GM21447 (cell line): ENCODE results near the gene GSG1L.

ENCODE experiments used
- ATAC-seq: cut with Tn5 transposase; IDR thresholded peaks from one replicate; pipeline ENCODE4 v1.9.1; 2021; ENCODE audit not compliant: unreplicated experiment

GSG1L gene

DNA sequence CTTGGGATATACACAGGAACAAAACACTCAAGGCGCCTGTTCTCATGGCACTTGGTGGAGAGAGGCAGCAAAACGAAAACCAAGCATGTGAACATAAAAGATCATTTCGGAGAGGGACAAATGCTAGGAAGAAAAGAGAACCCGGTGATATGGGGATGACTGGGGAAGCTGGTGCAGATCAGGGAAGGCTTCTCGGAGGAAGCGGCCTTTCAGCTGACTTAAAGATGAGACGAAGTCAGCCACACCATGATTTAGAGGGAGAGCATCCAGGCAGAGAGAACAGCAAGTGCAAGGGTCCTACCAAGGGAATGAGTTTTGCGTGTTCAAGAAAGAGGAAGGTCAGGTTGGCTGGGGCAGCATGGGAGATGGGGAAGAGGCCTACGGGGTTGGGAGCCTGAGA is 262.7 kb downstream of the GSG1L start:
- ATAC-seq: no peak

DNA sequence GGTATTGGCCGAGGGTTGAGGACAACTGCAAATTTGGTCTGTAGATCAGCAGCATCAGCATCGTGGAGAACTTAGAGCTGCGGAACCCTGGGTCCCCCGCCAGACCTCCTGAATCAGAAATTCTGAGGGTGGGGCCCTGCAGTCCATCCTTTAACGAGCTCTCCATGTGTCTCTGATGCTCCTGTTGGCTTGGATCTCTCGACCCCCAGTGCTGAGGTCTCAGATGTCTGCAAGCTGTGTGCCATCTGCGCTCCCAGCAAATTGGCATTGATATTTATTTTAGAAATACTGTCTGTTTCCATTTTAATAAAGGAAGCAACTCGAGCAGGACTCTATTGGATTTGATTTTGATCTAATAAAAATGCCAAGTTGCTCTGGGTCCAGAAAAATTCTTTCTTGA is 263.6 kb downstream of the GSG1L start:
- ATAC-seq: no peak

DNA sequence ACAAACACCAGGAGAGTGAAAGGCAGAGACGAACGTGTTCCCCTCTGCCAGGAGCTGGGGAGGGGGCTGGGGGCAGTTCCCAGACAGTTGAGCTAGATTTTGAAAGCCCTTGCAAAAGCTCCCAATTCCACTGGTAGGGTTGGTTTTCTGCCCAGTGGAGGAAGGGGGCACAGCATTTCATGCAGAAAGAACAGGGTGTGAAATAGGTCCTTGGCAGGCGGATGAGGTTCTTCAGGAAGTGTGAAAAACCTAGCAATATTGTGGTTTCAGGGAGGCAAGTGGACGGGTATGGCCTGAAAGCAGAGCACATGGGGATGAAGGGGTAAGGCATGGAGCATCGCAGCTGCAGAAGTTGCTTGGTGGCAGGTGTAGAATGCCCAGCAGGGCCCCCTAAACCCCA is 265.3 kb downstream of the GSG1L start:
- ATAC-seq: no peak

DNA sequence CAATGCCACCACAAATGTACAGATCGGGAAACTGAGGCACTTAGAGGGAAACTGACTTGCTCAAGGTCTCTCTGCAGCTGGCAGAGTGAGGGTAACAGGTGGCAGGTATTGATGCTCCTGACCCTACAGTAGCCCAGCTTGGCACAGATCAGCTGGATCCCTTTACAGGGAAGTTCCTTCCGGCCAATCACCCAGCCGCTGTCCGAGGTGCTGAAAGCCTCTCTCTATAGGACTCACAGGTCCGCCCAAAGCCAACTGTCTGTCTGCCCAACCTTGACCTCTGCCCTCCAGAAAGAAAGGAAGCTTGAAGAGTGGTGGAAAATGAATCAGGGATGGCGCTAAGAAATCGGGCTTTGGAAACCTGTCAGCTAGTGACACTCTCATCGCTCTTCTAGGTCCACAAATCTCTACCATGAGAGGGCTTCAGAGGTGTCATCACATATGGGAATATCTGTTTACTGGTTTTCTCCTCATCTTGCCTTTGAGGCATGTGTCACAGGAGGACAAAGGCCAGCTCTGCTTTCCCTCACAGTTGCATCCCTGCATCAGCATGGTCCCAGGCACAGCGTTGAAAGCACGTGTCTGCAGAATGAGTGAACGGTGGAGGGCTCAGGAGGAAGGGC is 267.4 kb downstream of the GSG1L start:
- ATAC-seq: no peak

DNA sequence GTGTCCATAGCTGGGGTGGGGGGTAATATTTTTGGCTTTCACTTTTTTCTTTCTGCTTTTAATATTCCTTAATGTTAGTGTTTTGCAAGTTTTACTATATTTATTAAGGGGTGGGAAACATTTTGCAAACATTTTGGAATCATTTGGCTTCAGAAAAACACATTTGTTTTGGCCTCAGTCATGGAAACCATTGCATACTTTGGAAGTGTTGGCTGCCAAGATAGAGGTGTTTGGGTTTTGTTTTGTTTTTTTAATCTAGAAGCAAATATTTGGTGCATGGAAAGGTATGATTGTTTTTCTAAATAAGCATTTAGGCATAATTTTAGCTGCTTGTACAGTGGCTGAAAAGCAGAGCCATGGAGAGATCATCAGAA is 270.3 kb downstream of the GSG1L start:
- ATAC-seq: no peak

DNA sequence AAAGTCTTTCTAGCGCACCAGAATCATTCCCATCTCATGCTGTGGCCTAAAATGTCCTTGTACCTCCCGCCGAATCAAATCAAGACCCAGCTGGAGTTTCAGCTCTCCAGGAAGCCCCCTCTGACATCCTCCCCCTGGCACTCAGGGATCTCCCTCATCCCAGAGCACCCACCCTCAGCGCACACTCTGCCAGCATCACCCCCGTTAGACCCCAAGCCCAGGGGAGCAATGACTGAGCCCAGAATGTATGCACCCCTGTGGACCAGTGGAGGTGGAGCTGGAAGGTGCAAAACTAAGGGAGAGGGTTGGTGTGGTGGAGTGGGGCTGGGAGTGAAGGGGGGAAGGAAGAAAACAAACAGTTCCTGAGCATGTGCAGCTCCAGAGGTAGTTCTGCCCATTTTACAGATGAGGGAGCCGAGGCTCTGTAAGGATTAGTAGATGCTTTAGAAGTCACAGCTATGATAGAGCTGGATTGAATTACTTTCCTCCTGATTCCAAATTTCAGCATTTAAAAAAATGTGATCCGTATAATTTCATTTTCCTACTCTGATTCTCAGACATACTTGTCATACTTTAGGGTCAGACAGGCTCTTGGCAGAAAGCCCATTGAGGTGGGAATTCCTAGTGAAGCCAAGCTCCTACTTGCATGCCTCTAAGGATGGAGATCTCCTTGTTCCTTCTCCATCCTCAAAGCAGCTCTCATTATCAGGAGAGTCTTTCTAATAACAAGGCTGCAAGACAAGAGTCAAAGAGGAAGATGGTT is 270.8 kb downstream of the GSG1L start:
- ATAC-seq: no peak

DNA sequence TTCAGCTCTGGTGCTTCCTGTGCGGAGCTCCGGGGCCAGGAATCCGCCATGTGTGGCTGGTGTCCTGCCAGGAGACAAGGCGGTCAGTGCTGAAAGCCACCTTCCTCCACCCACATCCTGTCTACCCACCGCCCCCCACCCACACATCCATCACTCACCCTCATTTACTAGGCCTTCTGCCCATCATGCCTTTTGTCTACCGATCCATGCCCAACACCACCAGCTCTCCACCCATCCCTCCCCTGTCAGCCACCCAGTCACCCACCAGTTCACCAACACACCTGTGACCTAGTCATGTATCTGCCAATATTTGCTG is 272.2 kb downstream of the GSG1L start:
- ATAC-seq: no peak

DNA sequence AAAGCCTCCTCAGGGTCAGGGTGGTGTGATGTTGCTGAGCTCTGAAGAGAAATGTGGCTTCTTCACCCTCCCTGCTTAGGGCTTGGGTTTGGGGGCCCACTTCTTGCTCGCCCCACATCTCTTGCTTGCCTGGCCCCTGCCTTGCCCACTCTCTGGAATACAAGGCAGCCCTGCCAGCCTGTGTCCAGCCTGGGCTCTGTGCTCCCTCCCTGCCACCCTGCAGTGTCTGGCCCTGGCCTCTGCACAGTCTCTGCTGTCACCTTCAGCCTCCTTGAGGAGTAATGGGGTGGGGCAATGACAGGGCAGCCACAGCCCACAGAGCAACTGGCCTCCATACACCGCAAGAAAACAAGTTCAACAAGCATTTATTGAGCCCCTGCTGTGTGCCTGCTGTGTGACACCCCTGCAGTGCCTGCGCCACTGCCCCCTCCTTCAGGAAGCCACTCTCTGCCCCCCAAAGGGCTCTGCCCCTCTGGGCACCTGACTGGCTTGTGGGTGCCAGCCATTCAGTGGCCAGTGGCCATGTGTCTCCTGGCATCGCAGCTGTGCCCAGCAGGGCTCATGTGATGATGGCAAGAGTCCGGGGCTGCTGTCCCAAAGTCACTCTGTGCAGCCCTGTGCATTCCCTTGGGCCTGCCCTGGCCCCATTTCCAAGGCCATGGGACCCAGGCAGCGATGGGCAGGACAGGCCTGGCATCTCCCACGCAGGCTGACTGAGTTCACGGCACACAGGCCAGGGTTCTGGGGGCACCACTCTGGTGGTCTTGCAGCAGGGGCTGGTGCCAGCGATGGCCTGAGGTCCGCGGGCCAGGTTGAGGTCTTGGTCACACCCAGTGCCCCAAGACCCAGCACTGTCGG is 272.7 kb downstream of the GSG1L start:
- no peak for ATAC-seq

DNA sequence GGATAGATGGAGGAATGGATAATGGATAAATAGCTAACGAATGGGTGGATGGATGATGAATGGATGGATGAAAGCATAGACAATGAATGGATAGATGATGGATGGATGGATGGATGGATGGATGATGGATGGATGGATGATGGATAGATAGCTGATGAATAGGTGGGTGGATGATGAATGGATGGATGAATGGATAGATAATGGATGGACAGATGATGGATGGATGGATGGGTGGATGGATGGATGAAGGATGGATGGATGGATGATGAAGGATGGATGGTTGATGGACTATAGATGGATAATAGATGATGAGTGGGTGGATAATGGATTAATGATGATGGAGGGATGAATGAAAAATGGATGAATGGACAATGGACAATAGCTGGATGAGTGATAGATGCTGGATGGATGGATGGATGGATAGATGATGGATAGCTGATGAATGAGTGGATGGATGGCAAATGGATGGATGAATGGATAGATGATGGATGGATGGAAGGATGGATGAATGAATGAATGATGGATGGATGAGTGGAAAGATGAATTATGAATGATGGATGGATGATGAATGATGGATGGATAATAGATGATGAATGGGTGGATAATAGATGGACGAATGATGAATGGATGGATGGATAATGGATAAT is 273.8 kb downstream of the GSG1L start:
- ATAC-seq: no peak

DNA sequence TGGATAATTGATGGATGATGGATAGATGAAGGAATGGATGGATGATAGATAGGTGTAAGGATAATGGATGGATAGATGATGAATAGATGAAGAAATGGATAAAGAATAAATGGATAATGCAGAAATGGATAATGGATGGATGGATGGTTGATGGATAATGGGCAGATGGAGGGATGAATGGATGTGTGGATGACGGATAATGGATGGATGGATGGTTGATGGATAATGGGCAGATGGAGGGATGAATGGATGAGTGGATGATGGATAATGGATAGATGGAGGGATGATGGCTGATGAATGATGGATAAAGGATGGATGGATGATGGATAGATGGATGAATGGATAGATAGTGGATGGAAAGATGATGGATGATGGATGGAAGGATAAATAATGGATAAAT is 274.4 kb downstream of the GSG1L start:
- ATAC-seq: no peak

DNA sequence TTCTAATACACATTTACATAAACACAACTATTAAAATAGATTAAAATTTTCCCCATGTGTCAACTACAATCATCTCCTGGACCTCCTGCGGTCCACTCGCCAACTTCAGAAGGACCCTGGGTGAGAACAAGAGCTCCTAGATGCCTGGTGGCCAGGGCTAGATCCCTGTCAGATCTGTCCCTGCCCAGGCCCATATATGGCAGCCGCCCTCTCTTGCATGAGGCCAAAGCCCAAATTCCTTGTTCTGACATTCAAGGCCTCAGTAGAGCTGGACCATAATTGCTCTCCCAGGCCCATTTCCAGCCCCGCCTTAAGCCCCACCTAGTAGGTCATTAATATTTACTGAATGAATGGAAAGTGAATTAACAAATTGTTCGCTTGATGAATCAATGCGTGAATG is 275.8 kb downstream of the GSG1L start:
- ATAC-seq: no peak

DNA sequence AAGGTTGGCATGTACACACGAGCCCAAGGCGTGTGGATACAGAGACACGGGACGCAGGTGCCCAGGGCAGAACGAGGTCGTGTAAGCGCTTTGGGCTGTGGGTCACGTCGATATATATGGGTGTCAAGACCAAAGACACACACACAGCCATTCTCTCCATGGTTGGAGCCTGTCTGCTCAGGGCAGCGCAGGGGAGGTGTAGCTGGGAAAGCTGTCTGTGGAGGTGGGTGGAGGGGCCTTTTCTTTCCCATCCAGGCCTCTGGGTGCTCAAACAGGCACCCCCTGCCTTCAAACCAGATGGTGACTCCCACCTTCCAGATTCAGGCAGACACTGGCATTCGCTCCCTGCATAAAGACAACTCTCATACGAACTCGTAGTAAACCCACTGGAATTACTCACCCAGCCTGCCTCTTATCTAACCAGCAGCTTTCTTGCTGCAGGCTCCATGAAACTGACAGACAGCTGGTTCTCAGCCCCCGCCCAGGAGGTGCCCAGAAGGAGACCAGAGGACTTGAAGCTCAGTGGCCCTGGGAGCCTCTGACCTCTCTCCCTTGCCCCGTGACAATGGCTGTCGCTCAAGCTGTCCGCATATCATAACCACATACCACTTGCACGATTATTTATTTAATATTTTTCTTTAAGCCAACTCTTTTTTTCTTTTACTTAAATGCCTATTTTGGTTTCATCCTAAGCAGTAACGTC is 276.4 kb downstream of the GSG1L start:
- ATAC-seq: no peak

DNA sequence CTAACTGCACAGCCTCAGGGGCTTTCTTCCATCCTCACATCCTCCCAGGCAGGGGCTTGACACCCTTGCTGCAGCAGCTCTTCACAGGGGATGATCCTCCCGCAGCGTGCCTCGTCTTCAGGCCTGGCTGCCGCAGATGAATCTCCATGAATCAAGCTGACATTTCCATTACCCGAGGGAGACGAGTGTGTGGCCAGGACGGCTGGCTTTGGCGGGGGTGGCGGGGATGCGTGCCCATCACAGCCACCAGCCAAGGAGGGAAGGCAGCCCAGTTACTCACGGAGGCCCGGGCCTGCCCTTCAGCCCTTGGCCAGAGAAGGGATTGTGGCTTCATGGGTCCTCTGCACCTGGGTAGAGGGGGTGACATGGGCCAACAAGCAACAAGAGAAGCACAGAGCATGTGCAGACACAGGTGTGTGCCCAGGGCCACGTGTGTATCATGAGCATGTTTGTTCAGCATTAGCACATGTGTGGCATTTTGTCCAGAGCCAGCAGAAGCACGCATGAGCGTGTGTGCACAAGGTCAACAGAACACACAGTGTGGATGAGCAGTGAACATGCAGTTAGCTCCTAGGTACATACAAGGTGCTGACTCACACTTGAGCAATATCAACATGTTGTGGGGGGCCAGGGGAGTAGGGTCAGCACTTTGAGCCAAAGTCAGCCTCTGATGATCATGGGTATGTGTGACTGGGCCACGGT is 277.1 kb downstream of the GSG1L start:
- no peak for ATAC-seq

DNA sequence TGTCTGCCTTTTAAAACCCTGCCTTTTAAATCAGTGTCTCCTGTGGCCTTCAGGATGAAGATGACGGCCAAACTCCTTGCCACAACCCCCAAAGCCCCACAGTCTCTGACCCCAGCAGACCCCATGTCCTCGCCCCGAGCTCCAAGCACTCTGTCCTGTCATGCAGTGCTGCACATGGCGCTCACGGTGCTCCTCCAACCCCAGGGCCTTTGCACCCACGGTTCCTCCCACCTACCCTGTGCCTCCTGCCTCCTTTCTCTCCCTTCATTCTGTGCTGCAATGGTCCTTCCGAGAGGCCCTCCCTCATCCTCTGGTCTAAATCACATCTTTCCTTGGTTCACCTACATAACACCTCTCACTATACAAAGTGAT is 278.2 kb downstream of the GSG1L start:
- ATAC-seq: no peak

DNA sequence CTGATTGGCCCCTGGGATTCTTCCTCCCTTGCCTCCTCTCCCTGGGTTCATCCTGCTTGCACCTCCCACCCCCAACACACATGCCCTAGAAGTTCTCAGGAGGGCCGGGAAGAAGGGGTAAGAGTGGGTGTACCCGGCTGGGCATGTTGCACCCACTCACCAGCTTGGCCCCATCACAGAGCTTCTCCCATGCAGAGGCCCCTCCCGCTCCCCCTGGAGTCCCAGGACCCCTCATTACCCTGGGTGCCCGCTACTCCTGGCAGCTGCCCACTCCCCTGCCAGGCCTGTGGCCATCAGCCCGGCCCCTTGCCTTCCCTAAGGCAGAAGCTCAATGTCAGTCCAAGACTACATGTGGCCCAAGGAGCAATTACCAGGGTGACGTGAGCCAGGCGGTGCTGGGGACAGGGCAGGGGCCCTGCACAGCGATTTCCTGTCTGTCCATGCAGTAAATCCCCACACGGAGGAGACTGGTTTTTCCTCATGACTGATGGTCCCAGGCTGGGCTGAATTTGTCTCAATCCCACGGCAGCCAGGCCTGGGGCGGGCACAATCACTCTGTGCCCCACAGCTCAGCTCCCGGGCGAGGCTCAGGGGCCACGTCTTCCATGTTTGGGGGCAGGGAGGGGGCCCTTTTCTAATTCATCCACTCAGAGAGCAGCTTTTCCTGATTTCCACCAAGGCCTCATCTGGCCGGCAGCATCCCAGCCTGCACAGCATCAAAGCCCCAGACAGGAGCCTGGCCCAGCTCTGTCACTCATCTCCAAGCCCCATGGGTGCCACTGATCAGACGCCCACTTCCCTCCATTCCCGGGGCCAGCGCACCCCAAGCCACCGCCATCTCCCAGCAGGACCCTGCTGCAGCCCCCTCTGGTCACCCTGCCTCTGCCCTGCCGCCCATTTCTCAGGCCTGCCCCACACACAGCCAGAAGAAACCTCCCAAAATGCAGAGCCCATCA is 278.9 kb downstream of the GSG1L start:
- ATAC-seq: no peak

DNA sequence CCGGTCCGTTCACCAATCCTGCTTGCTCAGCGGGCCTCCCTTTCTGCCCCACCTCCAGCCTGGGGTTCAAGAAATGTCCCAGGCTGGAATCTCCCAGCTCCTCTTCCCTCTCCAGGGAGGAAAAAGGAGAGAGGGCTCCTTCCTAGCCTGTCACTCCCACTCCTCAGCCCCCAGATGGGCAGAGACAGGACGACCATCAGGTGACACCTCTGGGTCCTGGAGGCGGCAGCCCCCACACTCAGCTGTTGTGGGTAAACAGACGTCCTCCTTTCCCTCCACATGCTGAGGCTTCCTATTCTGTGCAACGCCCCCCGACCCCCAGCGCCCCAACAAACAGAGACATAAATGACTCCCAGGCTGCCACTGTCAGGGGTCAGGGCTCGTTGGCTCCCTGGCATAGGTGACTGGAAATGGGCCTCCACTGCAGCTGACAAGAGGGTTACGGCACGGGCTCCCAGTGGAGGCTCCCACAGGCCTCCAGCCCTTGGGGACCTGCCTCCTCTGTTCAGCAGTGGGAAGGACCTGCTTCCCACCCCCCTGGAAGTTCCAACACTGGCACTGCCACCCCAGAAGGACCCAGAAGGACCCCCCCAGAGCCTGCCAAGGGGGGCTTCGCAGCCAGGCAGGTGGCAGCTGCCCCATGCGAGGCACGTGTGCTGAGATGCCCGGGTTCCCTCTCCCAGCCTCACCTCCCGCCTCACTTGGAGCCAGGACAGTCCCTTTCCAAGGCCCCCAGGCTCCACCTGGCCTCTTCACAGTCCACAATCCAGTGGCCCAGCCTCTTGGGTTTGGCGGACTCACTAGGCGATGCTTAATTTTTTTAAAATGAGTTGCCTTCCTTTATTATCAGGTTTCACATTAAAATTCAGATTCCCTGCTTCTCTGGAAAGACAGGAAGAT is 281.3 kb downstream of the GSG1L start:
- ATAC-seq: no peak

DNA sequence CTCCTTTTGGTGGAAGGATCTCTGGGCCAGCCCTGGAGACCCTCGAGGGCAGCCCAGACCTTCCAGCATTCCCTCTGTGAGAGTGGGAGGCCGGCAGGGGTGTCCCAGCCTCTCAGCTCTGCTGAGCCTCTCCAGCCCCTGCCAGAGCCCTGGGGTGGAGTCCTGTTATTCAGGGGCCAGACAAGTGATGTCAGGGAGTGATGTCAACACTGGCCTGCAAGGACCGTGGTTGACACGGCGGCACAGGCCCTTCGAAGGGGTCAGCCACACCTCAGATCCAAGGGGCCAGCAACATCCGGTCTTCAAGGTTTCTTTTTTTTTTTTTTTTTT is 282.4 kb downstream of the GSG1L start:
- ATAC-seq: no peak

DNA sequence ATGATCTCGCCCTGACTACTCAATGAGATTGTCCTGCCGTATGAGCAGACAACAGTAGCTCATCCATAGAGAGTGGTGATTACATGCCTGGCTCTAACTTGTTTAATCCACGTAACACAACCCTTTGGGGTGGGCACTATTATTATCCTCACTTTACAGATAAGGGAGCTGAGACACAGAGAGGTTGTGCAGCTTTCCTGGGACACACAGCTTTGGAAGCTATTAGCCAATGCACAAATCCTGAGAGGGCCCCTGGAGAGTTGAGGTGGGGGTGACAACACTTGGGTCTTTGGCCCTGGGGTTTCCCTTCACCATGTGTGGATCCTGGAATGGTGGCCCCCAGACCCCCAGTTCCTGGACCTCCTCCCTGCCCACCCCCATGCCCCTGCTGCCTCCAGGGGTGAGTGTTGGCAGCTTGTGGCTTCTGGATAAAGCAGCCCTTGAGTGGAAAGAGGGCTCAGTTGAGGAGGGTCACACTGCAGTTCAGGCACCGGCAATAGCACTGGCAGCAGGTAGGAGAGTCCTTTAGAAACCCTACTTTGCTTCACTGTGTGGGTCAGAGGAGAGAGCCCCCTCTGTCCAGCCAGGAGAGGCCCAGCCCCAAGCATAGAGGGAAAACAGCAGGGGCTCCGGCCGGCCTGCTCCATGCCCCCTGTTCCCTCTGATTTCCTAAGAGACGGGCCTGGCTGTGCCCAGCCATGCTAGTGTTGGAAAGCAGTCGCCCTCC is 282.9 kb downstream of the GSG1L start:
- no peak for ATAC-seq
